HUES6 (cell line): ENCODE results near the gene CCDC185.
"Not testable (repeated sequence)": the region's sequence is repeated elsewhere in the genome, so short reads cannot be mapped to it uniquely, and the experiment has no call there.

Experiments
- H3K27ac ChIP-seq: 2 replicates; pipeline ENCODE4 v1.7.0; 2013; ENCODE audit warnings: low read depth, mild to moderate bottlenecking, low read length, inconsistent platforms
- H3K27me3 ChIP-seq: 2 replicates; pipeline ENCODE4 v1.6.1; 2013; ENCODE audit warnings: low read length; ENCODE audit not compliant: control insufficient read depth, insufficient read depth
- H3K36me3 ChIP-seq: 2 replicates; pipeline ENCODE4 v1.6.1; 2013; ENCODE audit warnings: low read length; ENCODE audit not compliant: control insufficient read depth, insufficient read depth
- H3K4me1 ChIP-seq: 2 replicates; pipeline ENCODE4 v1.6.1; 2013; ENCODE audit warnings: low read length; ENCODE audit not compliant: control insufficient read depth, insufficient read depth
- H3K4me3 ChIP-seq: 2 replicates; pipeline ENCODE4 v1.5.1; 2013; ENCODE audit warnings: low read depth, low read length
- H3K9ac ChIP-seq: one replicate; pipeline ENCODE4 v1.6.1; 2013; ENCODE audit warnings: mild to moderate bottlenecking, low read length
- H3K9me3 ChIP-seq: 2 replicates; pipeline ENCODE4 v1.6.1; 2013; ENCODE audit warnings: low read depth, low read length; ENCODE audit not compliant: control insufficient read depth, insufficient read depth

Gene CCDC185

DNA sequence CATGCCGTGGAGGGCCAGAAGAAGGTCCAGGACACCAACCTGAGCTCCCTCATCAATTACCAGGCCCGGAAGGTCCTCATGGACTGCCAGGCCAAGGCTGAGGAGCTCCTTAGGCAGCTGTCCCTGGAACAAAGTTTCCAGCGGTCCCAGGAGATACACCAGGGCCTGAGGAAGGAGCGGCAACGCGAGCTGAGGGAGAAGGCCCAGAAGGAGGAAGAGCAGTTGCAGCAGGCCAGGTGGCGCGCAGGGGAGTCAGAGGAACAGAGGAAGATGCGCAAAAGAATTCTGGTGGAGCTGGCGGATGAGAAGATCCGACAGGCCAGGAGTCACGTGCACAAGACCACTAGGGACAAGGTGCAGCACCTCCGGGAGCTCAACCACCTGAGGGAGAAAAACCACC lies 1.5 kb downstream of the CCDC185 start:
- H3K4me3 ChIP-seq: no peak overlapping the region
- H3K9me3 ChIP-seq: peaks cover 16% of the 10 kb centered on the region; the same call in 1 of the 2 replicates
- H3K4me1 ChIP-seq: no peaks in the 10 kb centered on the region
- no peak overlapping the region for H3K9ac ChIP-seq
- no peak overlapping the region for H3K27ac ChIP-seq
- no peaks in the 10 kb centered on the region for H3K36me3 ChIP-seq
- H3K27me3 ChIP-seq: peaks cover 4% of the 10 kb centered on the region; the same call in 1 of the 2 replicates

DNA sequence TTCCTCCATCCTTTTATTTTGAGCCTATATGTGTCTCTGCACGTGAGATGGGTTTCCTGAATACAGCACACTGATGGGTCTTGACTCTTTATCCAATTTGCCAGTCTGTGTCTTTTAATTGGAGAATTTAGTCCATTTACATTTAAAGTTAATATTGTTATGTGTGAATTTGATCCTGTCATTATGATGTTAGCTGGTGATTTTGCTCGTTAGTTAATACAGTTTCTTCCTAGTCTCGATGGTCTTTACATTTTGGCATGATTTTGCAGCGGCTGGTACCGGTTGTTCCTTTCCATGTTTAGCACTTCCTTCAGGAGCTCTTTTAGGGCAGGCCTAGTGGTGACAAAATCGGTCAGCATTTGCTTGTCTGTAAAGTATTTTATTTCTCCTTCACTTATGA lies 6.2 kb downstream of the CCDC185 start:
- not testable (repeated sequence) for H3K4me3 ChIP-seq, H3K9me3 ChIP-seq, H3K27ac ChIP-seq, H3K36me3 ChIP-seq, H3K27me3 ChIP-seq, H3K4me1 ChIP-seq, H3K9ac ChIP-seq

DNA sequence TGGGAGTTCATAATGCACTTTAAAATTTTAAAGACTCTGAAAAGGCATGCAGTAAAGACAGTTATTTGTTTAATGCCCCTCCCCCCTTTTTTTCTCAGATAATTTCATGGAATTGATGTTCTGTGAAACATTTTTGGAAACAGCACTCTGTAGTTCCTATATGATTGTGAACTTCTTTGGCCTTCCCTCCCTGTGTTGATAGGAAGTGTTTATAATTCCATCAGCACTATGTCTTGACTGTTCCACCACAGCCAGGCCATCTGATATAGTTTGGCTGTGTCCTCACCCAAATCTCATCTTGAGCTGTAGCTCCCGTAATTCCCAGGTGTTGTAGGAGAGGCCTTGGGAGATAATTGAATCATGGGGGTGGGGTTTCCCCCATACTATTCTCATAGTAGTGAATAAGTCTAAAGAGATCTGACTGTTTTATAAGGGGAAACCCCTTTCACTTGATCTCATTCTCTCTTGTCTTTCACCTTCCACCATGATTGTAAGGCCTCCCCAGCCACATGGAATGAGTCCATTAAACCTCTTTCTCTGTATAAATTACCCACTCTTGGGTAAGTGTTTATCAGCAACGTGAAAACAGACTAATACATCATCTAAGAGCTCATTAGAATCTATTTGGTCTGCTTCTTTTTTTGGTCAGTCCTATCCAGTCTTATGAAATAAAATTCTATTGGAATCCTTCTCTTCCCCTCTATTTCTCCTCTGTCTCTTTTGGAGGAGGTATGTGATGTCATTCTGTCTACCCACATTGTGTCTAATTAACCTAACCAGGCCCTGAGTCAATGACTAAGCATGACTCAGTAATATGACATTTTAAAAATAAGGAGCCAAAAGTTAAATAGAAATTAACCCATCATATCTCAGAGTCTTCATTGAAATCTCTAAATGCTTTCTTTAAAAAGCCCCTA lies 8.9 kb downstream of the CCDC185 start:
- Histone ChIP-seq H3K27ac (no peak overlapping the region), H3K36me3 (no peaks in the 10 kb centered on the region), H3K9ac (no peak overlapping the region), H3K9me3 (no peaks in the 10 kb centered on the region), H3K4me3 (no peak overlapping the region), H3K27me3 (no peaks in the 10 kb centered on the region), H3K4me1 (no peaks in the 10 kb centered on the region)

DNA sequence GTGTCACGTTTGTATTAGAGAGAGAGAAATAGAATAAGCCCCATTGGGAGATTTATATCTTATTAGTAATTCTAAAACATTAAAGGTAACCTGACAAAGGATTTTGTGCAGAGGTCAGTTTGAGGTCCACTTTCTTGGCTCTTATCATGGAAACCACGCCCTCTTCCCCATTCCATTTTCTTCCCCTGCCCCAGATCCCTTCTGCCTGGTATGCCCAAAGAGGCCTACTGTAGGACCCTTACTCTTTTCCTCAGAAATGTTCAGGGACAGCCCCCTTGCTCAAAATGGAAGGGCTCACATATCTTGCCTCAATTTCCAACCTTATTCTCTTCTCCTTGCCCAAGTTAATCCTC lies 9.6 kb downstream of the CCDC185 start:
- Histone ChIP-seq H3K27ac (no peak overlapping the region), H3K27me3 (no peaks in the 10 kb centered on the region), H3K9ac (no peak overlapping the region), H3K36me3 (no peaks in the 10 kb centered on the region), H3K4me3 (no peak overlapping the region), H3K9me3 (no peaks in the 10 kb centered on the region), H3K4me1 (no peaks in the 10 kb centered on the region)

DNA sequence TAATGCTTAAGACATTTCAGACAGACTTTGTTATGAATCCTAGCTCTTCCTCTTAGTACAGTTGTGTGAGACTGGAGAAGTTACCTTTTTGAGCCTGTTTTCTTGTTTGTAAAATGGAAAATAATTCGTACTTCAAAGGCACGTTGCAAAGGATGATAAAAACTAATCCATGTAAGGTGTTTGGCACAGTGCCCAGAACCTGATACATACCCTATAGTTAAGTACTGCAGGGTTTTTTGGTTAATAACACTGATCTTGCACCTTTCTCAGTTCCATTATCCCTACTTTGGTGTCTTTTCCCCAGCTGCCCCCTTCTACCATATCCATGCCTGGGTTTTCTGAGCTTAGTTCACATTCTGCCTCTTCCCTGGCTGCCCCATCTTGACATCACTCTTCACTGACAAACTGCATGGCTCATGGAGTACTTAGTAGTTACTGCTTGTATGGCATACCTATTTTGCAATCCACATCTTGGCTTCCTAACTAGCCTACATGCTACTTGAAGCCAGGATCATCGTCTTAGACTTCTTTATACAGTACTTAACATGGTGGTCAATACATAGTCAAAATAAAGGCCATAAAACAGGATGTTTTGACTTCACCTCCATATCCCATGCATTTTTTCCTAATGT lies 10.1 kb downstream of the CCDC185 start:
- H3K27me3 ChIP-seq: no peaks in the 10 kb centered on the region
- no peak overlapping the region for H3K4me3 ChIP-seq
- H3K9me3 ChIP-seq: no peaks in the 10 kb centered on the region
- no peaks in the 10 kb centered on the region for H3K36me3 ChIP-seq
- H3K9ac ChIP-seq: no peak overlapping the region
- H3K4me1 ChIP-seq: no peaks in the 10 kb centered on the region
- no peak overlapping the region for H3K27ac ChIP-seq

DNA sequence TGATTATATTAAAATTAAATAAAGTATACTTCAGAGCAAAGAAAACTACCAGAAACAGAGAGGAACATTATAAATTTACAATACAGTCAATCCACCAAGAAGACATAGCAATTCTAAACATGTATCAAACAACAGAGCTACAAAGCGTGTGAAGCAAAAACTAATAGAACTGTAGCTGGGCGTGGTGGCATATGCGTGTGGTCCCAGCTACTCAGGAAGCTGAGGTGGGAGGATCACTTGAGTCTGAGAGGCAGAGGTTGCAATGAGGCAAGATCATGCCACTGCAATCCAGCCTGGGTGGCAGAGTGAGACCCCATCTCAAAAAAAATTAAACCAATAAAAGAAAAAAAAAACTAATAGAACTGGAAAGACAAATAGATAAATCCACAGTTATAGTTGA lies 12.3 kb downstream of the CCDC185 start:
- no peak overlapping the region for H3K9ac ChIP-seq
- no peaks in the 10 kb centered on the region for H3K9me3 ChIP-seq
- no peaks in the 10 kb centered on the region for H3K4me1 ChIP-seq
- no peak overlapping the region for H3K27ac ChIP-seq
- no peak overlapping the region for H3K4me3 ChIP-seq
- H3K36me3 ChIP-seq: no peaks in the 10 kb centered on the region
- H3K27me3 ChIP-seq: no peaks in the 10 kb centered on the region

DNA sequence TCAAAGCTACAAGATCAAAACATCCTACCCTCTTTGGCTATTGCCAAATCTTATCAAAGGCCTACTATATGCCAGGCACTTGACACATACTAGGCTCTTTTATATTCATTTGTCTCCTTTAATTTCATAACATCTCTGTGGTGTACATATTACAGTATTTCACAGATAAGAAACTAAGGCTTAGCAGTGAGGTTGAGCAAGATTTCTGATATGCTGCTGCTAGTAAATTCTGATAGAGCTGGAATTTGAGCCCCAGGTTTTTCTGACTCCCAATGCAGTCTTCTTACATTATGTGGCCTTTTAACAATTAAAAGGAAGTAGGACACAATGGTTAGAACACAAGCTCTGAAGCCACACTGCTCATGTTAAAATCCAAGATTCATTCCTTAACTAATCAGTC lies 16.8 kb downstream of the CCDC185 start:
- Histone ChIP-seq H3K4me3 (no peak overlapping the region), H3K27ac (no peak overlapping the region), H3K9ac (no peak overlapping the region), H3K4me1 (no peaks in the 10 kb centered on the region), H3K36me3 (no peaks in the 10 kb centered on the region), H3K27me3 (no peaks in the 10 kb centered on the region), H3K9me3 (no peaks in the 10 kb centered on the region)

DNA sequence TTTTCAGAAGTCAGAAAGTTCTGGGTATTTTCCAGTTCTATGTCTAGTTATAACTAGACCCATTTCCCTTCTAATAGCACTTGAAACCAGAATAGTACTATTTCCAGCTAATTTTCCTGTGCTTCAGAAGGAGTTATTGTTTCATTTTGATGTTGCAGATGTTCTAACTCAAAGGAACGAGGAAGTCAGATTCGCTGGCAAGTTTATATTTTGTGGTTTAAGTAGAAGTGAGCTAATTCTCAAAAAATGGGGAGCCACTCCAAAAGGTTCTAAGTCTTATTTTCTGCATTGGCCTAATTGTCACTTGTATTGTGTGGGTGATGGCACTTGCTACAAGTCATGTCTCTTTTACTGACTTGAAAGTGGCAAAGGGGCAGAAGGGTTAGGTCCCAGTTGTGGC lies 18.1 kb downstream of the CCDC185 start:
- Histone ChIP-seq H3K9ac (no peak overlapping the region), H3K9me3 (no peaks in the 10 kb centered on the region), H3K27me3 (no peaks in the 10 kb centered on the region), H3K36me3 (no peaks in the 10 kb centered on the region), H3K4me3 (no peak overlapping the region), H3K4me1 (no peaks in the 10 kb centered on the region), H3K27ac (no peak overlapping the region)

DNA sequence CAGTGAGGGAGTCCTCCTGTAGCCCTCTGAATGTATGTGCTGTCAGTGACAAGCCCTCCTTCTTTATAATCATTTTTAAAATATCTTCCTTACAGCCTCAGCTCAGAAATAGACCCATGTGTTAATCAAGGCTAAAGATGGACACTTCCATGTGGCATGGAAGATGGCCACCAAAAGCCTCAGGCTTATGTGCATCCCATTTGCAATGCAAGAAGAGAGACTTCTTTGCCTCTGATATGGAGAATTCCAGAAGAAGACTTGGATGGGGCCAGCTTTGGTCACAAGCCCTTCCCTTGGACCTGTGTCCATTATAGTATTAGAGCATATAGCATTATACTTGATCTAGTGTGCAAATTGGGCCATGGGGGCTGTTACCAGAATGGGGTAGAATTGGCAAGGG lies 18.5 kb downstream of the CCDC185 start:
- no peaks in the 10 kb centered on the region for H3K36me3 ChIP-seq
- no peak overlapping the region for H3K4me3 ChIP-seq
- no peaks in the 10 kb centered on the region for H3K27me3 ChIP-seq
- no peak overlapping the region for H3K9ac ChIP-seq
- no peaks in the 10 kb centered on the region for H3K4me1 ChIP-seq
- H3K27ac ChIP-seq: no peak overlapping the region
- no peaks in the 10 kb centered on the region for H3K9me3 ChIP-seq

DNA sequence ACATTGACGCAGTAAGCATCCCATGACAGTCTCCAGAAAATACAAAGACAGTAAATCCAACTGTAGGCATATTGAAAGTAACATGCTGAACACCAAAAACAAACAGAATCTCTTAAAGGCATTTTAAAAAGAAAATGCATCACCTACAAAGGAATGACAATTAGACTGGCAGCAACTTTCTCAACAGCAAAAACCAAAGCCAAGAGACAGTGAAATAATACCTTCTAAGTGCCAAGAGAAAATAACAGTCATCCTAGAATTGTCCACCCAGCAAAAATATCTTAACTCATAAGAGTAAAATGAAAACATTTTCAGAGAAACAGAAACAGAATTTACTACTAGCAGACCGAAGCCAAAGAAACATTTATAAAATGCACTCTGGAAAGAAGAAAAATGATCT lies 20.0 kb downstream of the CCDC185 start:
- Histone ChIP-seq H3K27ac (no peak overlapping the region), H3K36me3 (no peaks in the 10 kb centered on the region), H3K4me1 (no peaks in the 10 kb centered on the region), H3K27me3 (no peaks in the 10 kb centered on the region), H3K4me3 (no peak overlapping the region), H3K9ac (no peak overlapping the region), H3K9me3 (no peaks in the 10 kb centered on the region)

DNA sequence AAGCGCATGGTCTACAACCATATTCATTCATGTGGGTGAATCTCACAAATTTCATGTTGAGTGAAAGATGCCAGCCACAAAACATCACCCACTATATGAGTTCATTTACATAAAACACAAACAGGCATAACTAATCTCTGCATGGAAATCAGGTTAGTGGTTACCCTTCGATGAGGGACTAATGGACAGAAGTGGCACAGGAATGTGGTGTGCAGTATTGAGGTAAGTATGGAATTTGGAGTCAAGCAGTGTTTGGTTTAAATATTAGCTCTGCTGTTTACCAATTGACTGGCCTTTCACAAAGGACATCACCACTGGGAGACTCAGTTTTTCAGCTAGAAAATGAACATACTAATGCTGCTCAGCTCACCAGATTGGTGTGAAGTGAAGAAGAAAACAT lies 24.2 kb downstream of the CCDC185 start:
- Histone ChIP-seq H3K36me3 (no peaks in the 10 kb centered on the region), H3K9ac (no peak overlapping the region), H3K4me3 (no peak overlapping the region), H3K27me3 (no peaks in the 10 kb centered on the region), H3K4me1 (no peaks in the 10 kb centered on the region; the same call in 1 of the 2 replicates), H3K9me3 (no peaks in the 10 kb centered on the region), H3K27ac (no peak overlapping the region)
